SK-N-SH treated with all-trans-retinoic acid at 6 μM for 48 hours (cell line): Measurements from ENCODE around the gene QKI.

Experiments used
- ARNTL ChIP-seq: fragments of 450-650 bp; formaldehyde crosslinking; IDR thresholded peaks from 2 replicates; pipeline ENCODE4 v1.5.0; 2020; ENCODE audit warnings: low read depth, mild to moderate bottlenecking, moderate library complexity, borderline replicate concordance
- CSDC2 ChIP-seq: fragments of 250-450 bp; sonication (Bioruptor Pico); IDR thresholded peaks from 2 replicates; pipeline ENCODE4 v1.5.0; 2020; ENCODE audit warnings: mild to moderate bottlenecking, moderate library complexity
- PPARA ChIP-seq: fragments of 250-450 bp; sonication (Bioruptor Pico); IDR thresholded peaks from 2 replicates; pipeline ENCODE4 v1.5.0; 2020; ENCODE audit warnings: mild to moderate bottlenecking, borderline replicate concordance
- RARB ChIP-seq: fragments of 250-450 bp; sonication (Bioruptor Pico); IDR thresholded peaks from 2 replicates; pipeline ENCODE4 v1.8.0; 2021; ENCODE audit warnings: mild to moderate bottlenecking, moderate library complexity
- SNAI2 ChIP-seq: fragments of 250-450 bp; sonication (Bioruptor Pico); IDR thresholded peaks from 2 replicates; pipeline ENCODE4 v1.5.0; 2020; ENCODE audit warnings: mild to moderate bottlenecking, moderate library complexity
- TOX ChIP-seq: fragments of 250-450 bp; sonication (Bioruptor Pico); IDR thresholded peaks from 2 replicates; pipeline ENCODE4 v1.8.0; 2021; ENCODE audit warnings: mild to moderate bottlenecking, moderate library complexity, borderline replicate concordance
- ZFP3 ChIP-seq: fragments of 250-450 bp; sonication (Bioruptor Pico); IDR thresholded peaks from 2 replicates; pipeline ENCODE4 v1.5.0; 2020; ENCODE audit warnings: mild to moderate bottlenecking, moderate library complexity
- ZNF565 ChIP-seq: fragments of 450-650 bp; formaldehyde crosslinking; conservative IDR thresholded peaks from 2 replicates; pipeline ENCODE4 v1.5.0; 2020; ENCODE audit warnings: low read depth, mild to moderate bottlenecking, moderate library complexity
- ZNF8 ChIP-seq: fragments of 450-650 bp; formaldehyde crosslinking; IDR thresholded peaks from 2 replicates; pipeline ENCODE4 v1.5.0; 2020; ENCODE audit warnings: mild to moderate bottlenecking, moderate library complexity
- TF ChIP-seq, protein P1 (sequence below): fragments of 250-450 bp; sonication (Bioruptor Pico); IDR thresholded peaks from 2 replicates; pipeline ENCODE4 v1.8.0; 2020; ENCODE audit warnings: mild to moderate bottlenecking, moderate library complexity, borderline replicate concordance

GRCh38 chr6:163485388-163485851 lies 70.9 kb downstream of the QKI start:
- TF ChIP-seq PPARA (CRISPR knock-in tag) (no peak), ARNTL (CRISPR knock-in tag) (no peak), SNAI2 (CRISPR knock-in tag) (no peak), ZNF8 (CRISPR knock-in tag) (no peak), ZFP3 (CRISPR knock-in tag) (no peak), CSDC2 (CRISPR knock-in tag) (no peak), RARB (CRISPR knock-in tag) (no peak), ZNF565 (CRISPR knock-in tag) (no peak), TOX (CRISPR knock-in tag) (no peak)
- TF ChIP-seq, protein P1, sequence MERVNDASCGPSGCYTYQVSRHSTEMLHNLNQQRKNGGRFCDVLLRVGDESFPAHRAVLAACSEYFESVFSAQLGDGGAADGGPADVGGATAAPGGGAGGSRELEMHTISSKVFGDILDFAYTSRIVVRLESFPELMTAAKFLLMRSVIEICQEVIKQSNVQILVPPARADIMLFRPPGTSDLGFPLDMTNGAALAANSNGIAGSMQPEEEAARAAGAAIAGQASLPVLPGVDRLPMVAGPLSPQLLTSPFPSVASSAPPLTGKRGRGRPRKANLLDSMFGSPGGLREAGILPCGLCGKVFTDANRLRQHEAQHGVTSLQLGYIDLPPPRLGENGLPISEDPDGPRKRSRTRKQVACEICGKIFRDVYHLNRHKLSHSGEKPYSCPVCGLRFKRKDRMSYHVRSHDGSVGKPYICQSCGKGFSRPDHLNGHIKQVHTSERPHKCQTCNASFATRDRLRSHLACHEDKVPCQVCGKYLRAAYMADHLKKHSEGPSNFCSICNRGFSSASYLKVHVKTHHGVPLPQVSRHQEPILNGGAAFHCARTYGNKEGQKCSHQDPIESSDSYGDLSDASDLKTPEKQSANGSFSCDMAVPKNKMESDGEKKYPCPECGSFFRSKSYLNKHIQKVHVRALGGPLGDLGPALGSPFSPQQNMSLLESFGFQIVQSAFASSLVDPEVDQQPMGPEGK: no peak
